Glomerular visceral epithelial cell (primary cell): Measurements from ENCODE around the gene CD70.
"Not testable (repeated sequence)": the region's sequence is repeated elsewhere in the genome, so short reads cannot be mapped to it uniquely, and the experiment has no call there.

Experiments
- DNase-seq: peaks from one replicate; pipeline ENCODE4 v3.0.0-alpha.2; 2016; ENCODE audit errors: extremely low spot score

The CD70 gene

GRCh38 chr19:6570764-6571163 lies 20.2 kb downstream of the CD70 start:
- DNase-seq, result no peak

GRCh38 chr19:6568816-6569215 lies 22.1 kb downstream of the CD70 start:
- DNase-seq, result no peak

GRCh38 chr19:6568010-6568526 lies 22.9 kb downstream of the CD70 start:
- DNase-seq, result no peak

- not testable (repeated sequence) for DNase-seq
These were observed 24.2 kb downstream of the CD70 start for GRCh38 chr19:6566727-6567126.

GRCh38 chr19:6564393-6564792 lies 26.6 kb downstream of the CD70 start:
- DNase-seq, result peak; percentile 22

GRCh38 chr19:6562437-6562836 lies 28.5 kb downstream of the CD70 start:
- not testable (repeated sequence) for DNase-seq

GRCh38 chr19:6556480-6557195 lies 34.3 kb downstream of the CD70 start:
- peak; percentile 80 for DNase-seq

- DNase-seq, result no peak
These were observed 34.9 kb downstream of the CD70 start for GRCh38 chr19:6556043-6556449.

GRCh38 chr19:6551607-6552450 lies 39.1 kb downstream of the CD70 start:
- no peak for DNase-seq

GRCh38 chr19:6551091-6551490 lies 39.9 kb downstream of the CD70 start:
- no peak for DNase-seq

GRCh38 chr19:6550679-6551078 lies 40.3 kb downstream of the CD70 start:
- not testable (repeated sequence) for DNase-seq

- no peak for DNase-seq
These were observed 47.0 kb downstream of the CD70 start for GRCh38 chr19:6543866-6544347.

- no peak for DNase-seq
These were observed 49.8 kb downstream of the CD70 start for GRCh38 chr19:6540918-6541689.

GRCh38 chr19:6539514-6539913 lies 51.4 kb downstream of the CD70 start:
- DNase-seq, result no peak
